Astrocyte (in vitro differentiated cells and primary cell): Measurements from ENCODE around the gene SYT6. TPM values are rescaled to one million over a fixed set of nuclear protein-coding genes. Genes with fewer than 3 reads are reported as not detected.

Source experiments
- DNase-seq: peaks from one replicate; pipeline ENCODE4 v3.0.0-alpha.2; 2010; ENCODE audit warnings: low read depth
- FAIRE-seq: peaks from 2 replicates; lab custom pipeline; 2011; peaks lifted over from hg19 to GRCh38; lab: Jason Lieb, UNC
- H2AFZ ChIP-seq: 2 replicates; pipeline ENCODE4 v1.6.0; 2012; ENCODE audit warnings: low read depth, low read length, inconsistent platforms
- H3K27ac ChIP-seq: 2 replicates; pipeline ENCODE4 v1.5.1; 2011; ENCODE audit warnings: low read depth, low read length, inconsistent platforms
- H3K27me3 ChIP-seq: 2 replicates; pipeline ENCODE4 v1.6.0; 2011; ENCODE audit warnings: low read length, inconsistent platforms; ENCODE audit not compliant: insufficient read depth
- H3K36me3 ChIP-seq: 2 replicates; pipeline ENCODE4 v1.5.1; 2011; ENCODE audit warnings: low read length, inconsistent platforms; ENCODE audit not compliant: insufficient read depth
- H3K4me1 ChIP-seq: 2 replicates; pipeline ENCODE4 v1.5.1; 2011; ENCODE audit warnings: low read length, inconsistent platforms; ENCODE audit not compliant: insufficient read depth
- H3K4me2 ChIP-seq: 2 replicates; pipeline ENCODE4 v1.6.0; 2012; ENCODE audit warnings: low read length, inconsistent platforms
- H3K4me3 ChIP-seq: 2 replicates; pipeline ENCODE4 v1.5.1; 2011; ENCODE audit warnings: low read depth, mild to moderate bottlenecking, low read length, inconsistent platforms; ENCODE audit not compliant: insufficient read depth
- H3K79me2 ChIP-seq: 2 replicates; pipeline ENCODE4 v1.6.0; 2012; ENCODE audit warnings: mild to moderate bottlenecking, low read length, inconsistent platforms; ENCODE audit not compliant: insufficient read depth
- H3K9ac ChIP-seq: 2 replicates; pipeline ENCODE4 v1.6.0; 2012; ENCODE audit warnings: mild to moderate bottlenecking, low read length, inconsistent platforms
- H3K9me3 ChIP-seq: 2 replicates; pipeline ENCODE4 v1.5.1; 2012; ENCODE audit warnings: low read depth, mild to moderate bottlenecking, low read length, inconsistent platforms; ENCODE audit not compliant: insufficient read depth
- H4K20me1 ChIP-seq: 2 replicates; pipeline ENCODE4 v1.6.0; 2012; ENCODE audit warnings: low read length, inconsistent platforms; ENCODE audit not compliant: insufficient read depth
- H3K27ac Mint-ChIP-seq: one replicate; pipeline ENCODE4 v1.8.0; 2021; ENCODE audit warnings: mild to moderate bottlenecking, mixed read lengths; ENCODE audit not compliant: unreplicated experiment
- H3K27me3 Mint-ChIP-seq: one replicate; pipeline ENCODE4 v1.8.0; 2021; ENCODE audit warnings: low read depth, mixed read lengths; ENCODE audit not compliant: unreplicated experiment
- H3K36me3 Mint-ChIP-seq: one replicate; pipeline ENCODE4 v1.8.0; 2021; ENCODE audit warnings: low read depth, mixed read lengths; ENCODE audit not compliant: unreplicated experiment
- H3K4me1 Mint-ChIP-seq: one replicate; pipeline ENCODE4 v1.8.0; 2021; ENCODE audit warnings: low read depth, mixed read lengths; ENCODE audit not compliant: unreplicated experiment
- H3K4me3 Mint-ChIP-seq: one replicate; pipeline ENCODE4 v1.8.0; 2021; ENCODE audit warnings: mild to moderate bottlenecking, moderate library complexity, mixed read lengths; ENCODE audit not compliant: unreplicated experiment
- H3K9me3 Mint-ChIP-seq: one replicate; pipeline ENCODE4 v1.8.0; 2021; ENCODE audit warnings: mild to moderate bottlenecking, mixed read lengths; ENCODE audit not compliant: unreplicated experiment
- CTCF ChIP-seq: IDR thresholded peaks from 2 replicates; pipeline ENCODE4 v1.5.1; 2011; ENCODE audit warnings: low read depth, mild to moderate bottlenecking, inconsistent platforms, low read length, moderate library complexity; ENCODE audit not compliant: insufficient read depth
- EZH2 ChIP-seq: IDR thresholded peaks from 2 replicates; pipeline ENCODE4 v1.6.1; 2012; ENCODE audit warnings: mild to moderate bottlenecking, low read length, inconsistent platforms; ENCODE audit not compliant: insufficient read depth
- total RNA-seq: library from RNA; stranded (reverse); gene quantifications from 2 replicates; pipeline ENCODE4 v1.2.1, GENCODE V29; 2021

Gene SYT6
- total RNA-seq, 1 donor from 2014 or later = 0.39 TPM

GRCh38 chr1:114181356-114181755 is 27.7 kb upstream of the SYT6 start:
- Histone ChIP-seq H3K4me1 (no peaks in the 10 kb centered on the region), H4K20me1 (no peaks in the 10 kb centered on the region), H3K4me3 (no peak overlapping the region), H3K79me2 (no peaks in the 10 kb centered on the region), H3K27ac (no peak overlapping the region), H3K9me3 (no peaks in the 10 kb centered on the region), H3K36me3 (no peaks in the 10 kb centered on the region), H3K4me2 (no peak overlapping the region), H3K9ac (no peak overlapping the region), H3K27me3 (peaks cover 3% of the 10 kb centered on the region), H2AFZ (no peak overlapping the region)
- Mint-ChIP-seq H3K4me1 (no peaks in the 10 kb centered on the region), H3K4me3 (no peak overlapping the region), H3K27ac (no peak overlapping the region), H3K36me3 (no peaks in the 10 kb centered on the region), H3K9me3 (peaks cover 6% of the 10 kb centered on the region), H3K27me3 (peaks cover 6% of the 10 kb centered on the region)
- DNase-seq (no peak), FAIRE-seq (no peak)
- TF ChIP-seq CTCF = no peak
- no peak for TF ChIP-seq EZH2

GRCh38 chr1:114180742-114181141 is 27.1 kb upstream of the SYT6 start:
- FAIRE-seq = no peak
- no peak for DNase-seq
- Histone ChIP-seq H3K27me3 (peaks cover 3% of the 10 kb centered on the region), H3K4me3 (no peak overlapping the region), H2AFZ (no peak overlapping the region), H3K36me3 (no peaks in the 10 kb centered on the region), H3K4me1 (no peaks in the 10 kb centered on the region), H3K9ac (no peak overlapping the region), H3K79me2 (no peaks in the 10 kb centered on the region), H3K27ac (no peak overlapping the region), H4K20me1 (no peaks in the 10 kb centered on the region), H3K4me2 (no peak overlapping the region), H3K9me3 (no peaks in the 10 kb centered on the region)
- peaks cover 6% of the 10 kb centered on the region for H3K9me3 Mint-ChIP-seq
- H3K4me3 Mint-ChIP-seq = no peak overlapping the region
- no peaks in the 10 kb centered on the region for H3K36me3 Mint-ChIP-seq
- no peaks in the 10 kb centered on the region for H3K4me1 Mint-ChIP-seq
- peaks cover 6% of the 10 kb centered on the region for H3K27me3 Mint-ChIP-seq
- no peak overlapping the region for H3K27ac Mint-ChIP-seq
- TF ChIP-seq EZH2 (no peak), CTCF (no peak)

GRCh38 chr1:114178936-114179335 is 25.3 kb upstream of the SYT6 start:
- TF ChIP-seq EZH2 (no peak), CTCF (no peak)
- Histone ChIP-seq H3K27ac (no peak overlapping the region), H3K9me3 (no peaks in the 10 kb centered on the region), H2AFZ (no peak overlapping the region), H3K4me1 (no peaks in the 10 kb centered on the region), H3K79me2 (no peaks in the 10 kb centered on the region), H4K20me1 (no peaks in the 10 kb centered on the region), H3K27me3 (peaks cover 10% of the 10 kb centered on the region), H3K4me3 (no peak overlapping the region), H3K36me3 (no peaks in the 10 kb centered on the region), H3K4me2 (no peak overlapping the region), H3K9ac (no peak overlapping the region)
- no peaks in the 10 kb centered on the region for H3K36me3 Mint-ChIP-seq
- peaks cover 6% of the 10 kb centered on the region for H3K27me3 Mint-ChIP-seq
- no peak for FAIRE-seq
- H3K4me3 Mint-ChIP-seq = no peak overlapping the region
- peaks cover under 1% of the 10 kb centered on the region for H3K9me3 Mint-ChIP-seq
- no peak overlapping the region for H3K27ac Mint-ChIP-seq
- DNase-seq = no peak
- H3K4me1 Mint-ChIP-seq = no peaks in the 10 kb centered on the region
